Stimulated activated memory B cell treated with anti-CD40 and anti-IgM and Interleukin-4, amounts not matched to agents 10 μg/mL and 1 μg/mL and 100 μg/mL, for 72 hours (primary cell): ENCODE results near the gene FAM184B.

Experiments
- ATAC-seq: fragments of 150-1000 bp; cut with Tn5 transposase; 2 replicates; pipeline ENCODE4 v1.10.0; 2021
- H3K27ac Mint-ChIP-seq: one replicate; pipeline ENCODE4 v1.8.0; 2022; ENCODE audit warnings: mild to moderate bottlenecking, mixed read lengths
- H3K27me3 Mint-ChIP-seq: one replicate; pipeline ENCODE4 v1.8.0; 2022; ENCODE audit warnings: mixed read lengths
- H3K36me3 Mint-ChIP-seq: one replicate; pipeline ENCODE4 v1.8.0; 2022; ENCODE audit warnings: mixed read lengths
- H3K4me1 Mint-ChIP-seq: one replicate; pipeline ENCODE4 v1.8.0; 2022; ENCODE audit warnings: mixed read lengths
- H3K4me3 Mint-ChIP-seq: one replicate; pipeline ENCODE4 v1.8.0; 2022; ENCODE audit warnings: mild to moderate bottlenecking, moderate library complexity, mixed read lengths
- H3K9me3 Mint-ChIP-seq: one replicate; pipeline ENCODE4 v1.8.0; 2022; ENCODE audit warnings: mixed read lengths

FAM184B gene

DNA sequence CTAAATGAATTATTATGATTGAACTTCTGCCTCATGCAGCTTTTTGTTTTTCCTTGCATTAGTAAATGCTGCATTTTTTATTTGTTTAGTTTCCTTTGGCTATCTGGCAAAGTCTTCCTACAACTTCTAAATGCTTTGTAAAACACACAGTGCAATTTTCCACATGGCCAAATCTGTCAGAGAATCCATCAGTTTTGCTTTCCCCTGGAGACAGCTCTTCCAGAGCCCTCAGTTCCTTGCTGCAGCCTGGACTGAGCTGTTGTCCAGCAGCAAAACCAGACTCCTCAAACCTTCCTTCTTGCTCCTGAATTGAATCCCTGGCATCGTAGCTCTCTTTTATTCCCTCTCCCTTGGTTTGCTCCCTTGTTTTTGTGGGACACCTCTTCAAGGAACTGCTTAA, 124.3 kb downstream of the FAM184B start:
- H3K27me3 Mint-ChIP-seq, result peaks cover 83% of the 10 kb centered on the region
- no peak overlapping the region for H3K27ac Mint-ChIP-seq
- H3K9me3 Mint-ChIP-seq, result no peaks in the 10 kb centered on the region
- H3K4me3 Mint-ChIP-seq, result no peak overlapping the region
- no peaks in the 10 kb centered on the region for H3K36me3 Mint-ChIP-seq
- ATAC-seq, result no peak
- peaks cover 6% of the 10 kb centered on the region for H3K4me1 Mint-ChIP-seq

DNA sequence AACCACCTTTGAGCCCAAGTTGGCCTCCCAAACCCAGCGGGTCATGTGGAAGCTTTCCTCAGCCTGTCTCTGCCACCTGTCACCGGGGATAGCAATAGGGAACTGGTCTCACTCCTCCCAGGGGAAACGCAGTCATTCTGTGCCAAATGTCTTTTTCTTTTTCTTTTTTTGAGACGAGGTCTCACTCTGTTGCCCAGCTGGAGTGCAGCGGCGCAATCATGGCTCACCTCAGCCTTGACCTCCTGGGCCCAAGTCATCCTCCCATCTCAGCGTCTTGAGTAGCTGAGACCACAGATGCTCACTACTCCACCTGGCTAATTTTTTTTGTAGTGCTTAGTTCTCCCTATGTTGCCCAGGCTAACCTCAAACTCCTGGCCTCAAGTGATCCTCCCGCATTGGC, 126.7 kb downstream of the FAM184B start:
- Mint-ChIP-seq H3K4me3 (no peak overlapping the region), H3K9me3 (peaks cover 3% of the 10 kb centered on the region), H3K36me3 (no peaks in the 10 kb centered on the region), H3K4me1 (peaks cover 6% of the 10 kb centered on the region), H3K27me3 (peaks cover 74% of the 10 kb centered on the region), H3K27ac (no peak overlapping the region)
- no peak for ATAC-seq

DNA sequence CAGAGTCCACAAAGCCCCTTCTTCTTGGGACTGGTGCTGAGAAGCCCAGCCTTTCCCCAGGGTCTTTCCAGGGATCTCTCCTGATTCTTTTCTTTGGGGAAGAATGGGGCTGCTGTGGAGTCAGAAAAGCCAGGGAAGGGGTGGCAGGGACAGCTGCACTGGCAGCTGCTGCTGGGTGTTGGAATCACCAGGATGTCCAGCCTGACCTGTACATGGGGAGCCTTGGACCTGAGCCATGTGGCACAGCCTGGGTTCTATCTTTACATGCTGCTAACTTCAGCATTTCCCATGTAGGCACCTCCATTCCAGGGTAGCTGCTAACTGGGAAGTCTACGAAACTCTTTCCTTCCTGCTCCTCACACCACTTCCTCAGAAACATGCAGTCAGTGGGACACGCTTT, 131.0 kb downstream of the FAM184B start:
- Mint-ChIP-seq H3K4me1 (peaks cover under 1% of the 10 kb centered on the region), H3K9me3 (peaks cover 3% of the 10 kb centered on the region), H3K27me3 (peaks cover 37% of the 10 kb centered on the region), H3K4me3 (no peak overlapping the region), H3K36me3 (no peaks in the 10 kb centered on the region), H3K27ac (no peak overlapping the region)
- no peak for ATAC-seq

DNA sequence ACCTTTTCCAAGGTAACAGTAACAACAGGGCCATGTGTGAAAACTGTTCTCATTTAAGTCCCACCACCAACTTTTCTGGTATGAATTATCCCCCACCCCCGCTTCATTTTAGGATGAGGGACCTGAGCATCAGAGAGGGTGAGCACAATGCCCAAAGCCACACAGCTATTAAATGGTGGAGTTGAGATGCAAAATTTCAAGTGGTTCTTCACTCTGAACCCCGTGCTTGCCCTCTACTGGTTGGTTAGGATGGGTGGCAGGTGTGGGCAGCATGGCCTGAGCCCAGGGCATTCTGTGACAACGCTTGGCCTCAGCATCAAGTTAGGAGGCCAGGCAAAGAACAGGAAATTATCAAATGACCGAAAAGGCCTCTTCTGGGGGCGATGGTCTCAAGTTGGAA, 133.5 kb downstream of the FAM184B start:
- no peaks in the 10 kb centered on the region for H3K4me1 Mint-ChIP-seq
- H3K27me3 Mint-ChIP-seq, result peaks cover 15% of the 10 kb centered on the region
- H3K4me3 Mint-ChIP-seq, result no peak overlapping the region
- no peaks in the 10 kb centered on the region for H3K36me3 Mint-ChIP-seq
- no peak overlapping the region for H3K27ac Mint-ChIP-seq
- peaks cover 3% of the 10 kb centered on the region for H3K9me3 Mint-ChIP-seq
- no peak for ATAC-seq

DNA sequence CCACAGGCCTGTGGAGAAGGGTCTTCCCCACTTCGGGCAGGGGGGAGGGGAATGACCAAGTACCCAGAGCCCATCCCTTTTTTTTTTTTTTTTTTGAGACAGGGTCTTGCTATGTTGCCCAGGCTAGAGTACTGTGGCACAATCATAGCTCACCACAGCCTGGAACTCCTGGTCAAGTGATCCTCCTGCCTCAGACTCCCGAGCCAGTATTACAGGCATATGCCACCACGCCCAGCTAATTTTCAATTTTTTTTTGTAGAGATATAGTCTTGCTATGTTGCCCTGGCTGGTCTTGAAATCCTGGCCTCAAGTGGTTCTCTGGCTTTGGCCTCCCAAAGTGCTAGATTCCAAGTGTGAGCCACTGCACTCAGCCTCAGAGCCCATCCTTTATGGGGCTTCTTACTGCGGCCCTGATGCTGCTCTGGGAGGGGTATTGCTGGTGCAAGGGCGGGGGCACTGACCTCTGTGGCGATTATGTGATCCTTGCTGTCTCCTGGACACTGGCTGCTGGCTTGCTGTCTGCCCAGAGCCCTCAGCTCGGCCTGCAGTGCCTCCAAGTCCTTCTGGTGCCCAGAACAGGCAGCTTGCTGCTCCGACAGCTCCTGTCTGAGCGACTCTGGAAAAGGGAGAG, 134.1 kb downstream of the FAM184B start:
- H3K27ac Mint-ChIP-seq, result no peak overlapping the region
- H3K4me3 Mint-ChIP-seq, result no peak overlapping the region
- peaks cover 6% of the 10 kb centered on the region for H3K36me3 Mint-ChIP-seq
- H3K4me1 Mint-ChIP-seq, result no peaks in the 10 kb centered on the region
- H3K27me3 Mint-ChIP-seq, result peaks cover 15% of the 10 kb centered on the region
- peaks cover 3% of the 10 kb centered on the region for H3K9me3 Mint-ChIP-seq
- ATAC-seq, result no peak

DNA sequence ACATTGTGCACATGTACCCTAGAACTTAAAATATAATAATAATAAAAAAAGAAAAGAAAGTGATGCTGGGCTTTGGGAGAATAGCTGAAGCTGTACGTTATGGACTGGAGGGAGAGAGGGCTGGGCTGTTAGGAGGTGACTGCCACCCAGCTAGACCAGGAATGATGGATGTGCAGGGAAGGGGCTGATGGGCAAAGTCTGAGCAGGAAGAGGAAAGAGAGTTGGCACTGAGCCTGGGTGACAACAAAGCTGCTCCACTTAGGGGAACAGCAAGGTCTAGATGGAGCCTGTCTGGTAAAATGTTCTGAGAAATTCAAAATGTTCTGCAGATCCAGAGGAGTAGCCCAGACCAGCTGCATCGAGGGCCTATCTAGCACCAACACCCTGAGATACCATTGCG, 134.7 kb downstream of the FAM184B start:
- Mint-ChIP-seq H3K9me3 (peaks cover 3% of the 10 kb centered on the region), H3K4me1 (no peaks in the 10 kb centered on the region), H3K27me3 (peaks cover 15% of the 10 kb centered on the region), H3K36me3 (peaks cover 7% of the 10 kb centered on the region), H3K27ac (no peak overlapping the region), H3K4me3 (no peak overlapping the region)
- no peak for ATAC-seq

DNA sequence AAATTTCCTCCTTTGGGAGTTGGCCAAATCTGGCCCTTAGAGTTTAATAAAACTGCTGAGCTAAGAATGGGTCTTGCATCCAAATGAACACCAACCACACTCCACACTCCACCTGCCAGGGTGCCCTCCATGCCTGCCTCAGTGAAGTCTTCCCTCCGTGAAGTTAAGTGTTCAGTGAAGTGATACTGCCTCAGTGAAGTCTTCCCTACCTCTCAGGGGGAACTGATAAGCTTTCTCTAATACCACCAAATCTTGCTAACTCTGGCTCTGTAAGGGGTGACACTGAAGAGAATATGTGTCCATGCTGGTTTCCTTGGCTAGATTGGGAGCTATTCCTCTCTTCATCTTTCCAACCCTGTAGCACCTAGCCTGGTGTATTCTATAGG, 139.0 kb downstream of the FAM184B start:
- no peak overlapping the region for H3K4me3 Mint-ChIP-seq
- H3K9me3 Mint-ChIP-seq, result no peaks in the 10 kb centered on the region
- H3K4me1 Mint-ChIP-seq, result no peaks in the 10 kb centered on the region
- H3K27me3 Mint-ChIP-seq, result no peaks in the 10 kb centered on the region
- ATAC-seq, result no peak
- peaks cover 7% of the 10 kb centered on the region for H3K36me3 Mint-ChIP-seq
- H3K27ac Mint-ChIP-seq, result no peak overlapping the region

DNA sequence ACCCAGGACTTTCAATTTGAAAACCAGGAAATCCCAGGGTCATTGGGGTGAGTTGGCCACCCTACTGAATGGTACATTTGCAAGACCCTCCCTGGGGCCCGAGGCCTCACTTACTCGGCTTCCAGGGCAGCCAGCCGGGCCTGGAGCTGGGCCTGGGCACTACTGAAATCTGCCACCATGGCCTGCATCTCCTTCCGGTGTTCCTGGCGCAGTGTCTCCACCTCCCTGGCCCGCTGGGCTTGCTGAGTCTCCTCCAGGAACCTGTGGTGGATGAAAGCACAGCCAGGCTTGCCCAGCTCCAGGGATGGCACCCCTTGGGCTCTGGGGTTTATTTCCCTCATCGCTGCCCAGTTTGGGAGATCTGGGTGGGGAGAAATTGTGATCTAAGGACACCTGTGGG, 142.3 kb downstream of the FAM184B start:
- H3K4me1 Mint-ChIP-seq, result peaks cover 8% of the 10 kb centered on the region
- peaks cover 15% of the 10 kb centered on the region for H3K36me3 Mint-ChIP-seq
- H3K4me3 Mint-ChIP-seq, result no peak overlapping the region
- no peaks in the 10 kb centered on the region for H3K27me3 Mint-ChIP-seq
- H3K9me3 Mint-ChIP-seq, result no peaks in the 10 kb centered on the region
- no peak overlapping the region for H3K27ac Mint-ChIP-seq
- no peak for ATAC-seq

DNA sequence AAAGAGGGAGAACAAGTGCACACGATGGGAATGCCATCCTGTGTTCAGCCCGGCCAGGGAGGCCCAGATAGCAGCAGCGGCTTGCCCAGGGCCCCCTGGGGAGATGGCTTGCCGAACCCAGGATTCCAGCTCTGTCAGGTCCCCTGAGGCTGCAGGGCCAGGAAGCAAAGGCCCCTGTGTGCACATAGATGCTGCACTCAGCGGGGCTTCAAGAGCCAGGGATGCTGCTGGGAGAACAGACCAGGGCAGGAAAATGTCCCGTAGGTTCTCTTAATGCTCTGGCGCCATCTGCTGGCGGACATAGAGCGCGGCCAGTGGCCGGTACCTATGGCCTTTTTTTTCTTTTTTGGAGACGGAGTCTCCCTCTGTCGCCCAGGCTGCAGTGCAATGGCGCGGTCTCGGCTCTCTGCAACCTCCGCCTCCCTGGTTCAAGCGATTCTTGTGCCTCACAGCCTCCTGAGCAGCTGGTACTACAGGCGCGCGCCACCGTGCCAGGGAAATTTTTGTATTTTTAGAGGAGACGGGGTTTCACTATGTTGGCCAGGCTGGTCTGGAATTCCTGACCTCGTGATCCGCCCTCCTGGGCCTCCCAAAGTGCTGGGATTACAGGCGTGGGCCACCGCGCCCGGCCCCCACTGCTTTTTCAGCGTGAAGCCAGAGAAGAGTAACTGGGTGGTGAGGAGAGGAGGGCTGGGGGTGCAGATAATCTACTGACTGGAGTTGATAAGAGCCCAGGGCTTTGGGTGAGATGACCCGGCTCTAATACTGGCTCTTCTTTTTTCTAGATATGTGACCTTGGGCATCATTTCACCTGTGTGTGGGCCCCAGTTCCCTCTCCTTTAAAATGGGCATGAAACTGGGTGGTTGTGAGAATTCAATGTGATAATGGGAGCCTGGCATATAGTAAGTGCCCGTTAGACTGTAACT, 144.5 kb downstream of the FAM184B start:
- no peaks in the 10 kb centered on the region for H3K9me3 Mint-ChIP-seq
- H3K4me1 Mint-ChIP-seq, result peaks cover 8% of the 10 kb centered on the region
- no peaks in the 10 kb centered on the region for H3K27me3 Mint-ChIP-seq
- no peak overlapping the region for H3K27ac Mint-ChIP-seq
- H3K4me3 Mint-ChIP-seq, result no peak overlapping the region
- ATAC-seq, result peak; percentile 85
- H3K36me3 Mint-ChIP-seq, result peaks cover 8% of the 10 kb centered on the region

DNA sequence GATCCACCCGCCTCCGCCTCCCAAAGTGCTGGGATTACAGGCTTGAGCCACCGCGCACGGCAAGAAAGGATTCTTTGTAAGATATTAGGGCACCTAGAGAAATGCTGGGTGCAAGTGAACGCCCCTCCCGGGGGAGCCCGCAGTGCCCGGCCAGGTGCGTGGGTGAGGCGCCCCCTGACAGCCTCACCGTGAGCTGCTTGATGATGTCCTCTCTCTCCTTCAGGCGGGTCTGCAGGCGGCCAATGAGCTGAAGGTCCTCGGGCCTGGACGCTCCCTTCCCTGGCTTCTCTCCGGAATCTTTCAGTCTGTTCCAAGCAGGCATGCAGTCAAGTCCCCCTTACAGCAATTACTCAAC, 145.1 kb downstream of the FAM184B start:
- Mint-ChIP-seq H3K27ac (no peak overlapping the region), H3K36me3 (peaks cover 8% of the 10 kb centered on the region), H3K9me3 (no peaks in the 10 kb centered on the region), H3K4me3 (no peak overlapping the region), H3K27me3 (no peaks in the 10 kb centered on the region), H3K4me1 (peaks cover 8% of the 10 kb centered on the region)
- no peak for ATAC-seq

DNA sequence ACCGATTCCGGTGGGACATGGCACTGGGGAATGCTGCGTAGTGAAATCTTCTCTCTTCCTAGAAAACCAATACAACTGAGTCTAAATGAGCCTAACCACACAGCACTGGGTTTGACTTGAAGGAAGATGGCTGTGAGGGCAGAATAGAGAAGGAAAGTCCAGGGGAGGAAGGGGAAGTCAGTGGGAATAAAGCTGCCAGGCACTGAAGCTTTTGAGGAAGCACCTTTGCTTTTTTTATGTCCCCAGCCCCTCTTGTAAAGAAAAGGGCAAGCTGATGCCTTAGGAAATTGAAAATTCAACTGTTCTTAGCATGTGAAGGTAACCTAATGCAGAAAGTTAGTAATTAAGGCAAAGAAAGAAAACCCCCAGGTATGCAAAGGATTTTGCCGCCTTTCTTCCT, 146.4 kb downstream of the FAM184B start:
- peaks cover 8% of the 10 kb centered on the region for H3K4me1 Mint-ChIP-seq
- no peaks in the 10 kb centered on the region for H3K27me3 Mint-ChIP-seq
- ATAC-seq, result no peak
- H3K4me3 Mint-ChIP-seq, result no peak overlapping the region
- no peaks in the 10 kb centered on the region for H3K9me3 Mint-ChIP-seq
- no peak overlapping the region for H3K27ac Mint-ChIP-seq
- peaks cover 13% of the 10 kb centered on the region for H3K36me3 Mint-ChIP-seq

DNA sequence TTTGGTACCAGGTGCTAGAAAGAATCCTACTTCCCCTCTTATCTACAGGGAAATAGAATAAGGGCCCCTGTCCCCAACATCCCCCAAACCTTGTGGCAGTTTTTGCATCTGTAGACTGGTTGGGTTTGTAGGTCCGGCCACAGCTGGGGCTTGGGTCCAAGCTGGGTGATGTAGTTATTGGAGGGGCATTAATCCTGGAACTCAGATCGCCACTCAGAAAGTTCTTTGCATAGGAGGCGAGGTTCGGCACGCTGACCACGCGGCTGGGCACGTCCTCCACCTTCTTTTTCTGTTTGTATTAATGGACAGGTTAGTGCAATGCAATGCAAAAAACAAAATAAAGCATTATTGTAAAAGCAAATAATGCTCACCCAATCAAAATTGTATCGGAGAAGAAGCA, 147.8 kb downstream of the FAM184B start:
- no peak overlapping the region for H3K4me3 Mint-ChIP-seq
- H3K9me3 Mint-ChIP-seq, result no peaks in the 10 kb centered on the region
- H3K27me3 Mint-ChIP-seq, result no peaks in the 10 kb centered on the region
- peaks cover 25% of the 10 kb centered on the region for H3K36me3 Mint-ChIP-seq
- H3K4me1 Mint-ChIP-seq, result peaks cover 21% of the 10 kb centered on the region
- no peak for ATAC-seq
- H3K27ac Mint-ChIP-seq, result no peak overlapping the region

DNA sequence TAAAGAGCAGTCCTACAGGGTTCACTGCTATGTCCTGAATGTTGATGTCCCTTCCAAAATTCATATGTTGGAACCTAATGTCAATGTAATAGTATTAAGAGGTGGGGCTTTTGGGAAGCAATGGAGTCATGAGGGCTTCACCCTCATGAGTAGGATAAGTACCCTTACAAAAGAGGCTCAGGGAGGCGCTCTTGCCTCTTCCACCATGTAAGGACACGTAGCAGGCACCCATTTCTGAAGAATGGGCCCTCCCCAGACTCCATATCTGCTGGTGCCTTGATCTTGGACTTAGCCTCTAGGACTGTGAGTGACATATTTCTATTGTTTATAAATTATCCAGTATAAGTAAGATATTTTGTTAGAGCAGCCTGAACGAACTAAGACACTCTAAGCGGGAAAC, 151.2 kb downstream of the FAM184B start:
- Mint-ChIP-seq H3K9me3 (no peaks in the 10 kb centered on the region), H3K27me3 (no peaks in the 10 kb centered on the region), H3K4me3 (no peak overlapping the region), H3K36me3 (peaks cover 52% of the 10 kb centered on the region), H3K27ac (no peak overlapping the region), H3K4me1 (peaks cover 15% of the 10 kb centered on the region)
- ATAC-seq, result no peak

DNA sequence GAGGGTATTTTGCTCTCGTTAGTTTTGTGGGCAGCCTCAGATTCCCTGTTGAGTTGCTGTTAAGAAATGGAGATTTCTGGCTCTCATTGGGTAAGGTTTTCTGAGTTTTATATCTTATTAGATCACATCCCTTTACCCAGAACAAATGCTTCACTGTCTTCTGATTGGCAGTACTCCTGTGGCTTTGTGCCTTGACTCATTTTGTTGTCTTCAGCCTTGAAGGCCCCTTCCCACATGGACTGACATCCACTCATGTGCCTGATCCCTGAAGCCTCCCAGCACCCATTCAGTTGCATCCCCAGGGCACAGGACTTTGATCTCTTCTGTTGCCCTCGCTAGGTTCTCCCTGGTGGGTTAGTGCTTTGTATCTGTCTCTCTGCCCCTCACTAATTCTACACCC, 156.6 kb downstream of the FAM184B start:
- ATAC-seq, result no peak
- Mint-ChIP-seq H3K9me3 (no peaks in the 10 kb centered on the region), H3K4me3 (no peak overlapping the region), H3K27ac (no peak overlapping the region), H3K27me3 (no peaks in the 10 kb centered on the region), H3K4me1 (peaks cover 27% of the 10 kb centered on the region), H3K36me3 (peaks cover 72% of the 10 kb centered on the region)

DNA sequence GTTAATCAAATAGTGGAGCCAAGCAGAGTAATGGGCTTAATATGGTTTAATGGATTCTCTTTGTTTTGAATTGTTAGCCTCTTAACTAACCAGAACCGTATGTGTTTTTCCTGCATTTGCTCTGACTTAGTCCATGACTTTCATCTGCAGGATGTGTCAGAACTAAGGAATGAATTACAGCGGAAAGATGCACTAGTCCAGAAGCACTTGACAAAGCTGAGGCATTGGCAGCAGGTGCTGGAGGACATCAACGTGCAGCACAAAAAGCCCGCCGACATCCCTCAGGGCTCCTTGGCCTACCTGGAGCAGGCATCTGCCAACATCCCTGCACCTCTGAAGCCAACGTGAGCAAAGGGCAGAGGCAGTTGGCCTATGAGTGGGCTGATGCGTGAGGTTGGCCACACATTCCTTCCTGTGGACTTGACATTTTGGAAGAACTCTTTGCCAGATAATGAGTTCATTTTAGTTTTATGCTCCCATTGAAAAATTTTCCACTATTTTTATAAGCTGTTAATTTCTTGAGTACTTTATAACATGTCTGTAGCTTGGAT, 157.9 kb downstream of the FAM184B start:
- ATAC-seq, result no peak
- H3K27ac Mint-ChIP-seq, result no peak overlapping the region

More for the DNA sequence above, 157.9 kb downstream of the FAM184B start:
- Mint-ChIP-seq H3K27me3 (no peaks in the 10 kb centered on the region), H3K4me3 (no peak overlapping the region), H3K9me3 (no peaks in the 10 kb centered on the region), H3K36me3 (peaks cover 71% of the 10 kb centered on the region), H3K4me1 (peaks cover 24% of the 10 kb centered on the region)
